ENCODE measurements around the gene COL27A1.

The COL27A1 gene

DNA sequence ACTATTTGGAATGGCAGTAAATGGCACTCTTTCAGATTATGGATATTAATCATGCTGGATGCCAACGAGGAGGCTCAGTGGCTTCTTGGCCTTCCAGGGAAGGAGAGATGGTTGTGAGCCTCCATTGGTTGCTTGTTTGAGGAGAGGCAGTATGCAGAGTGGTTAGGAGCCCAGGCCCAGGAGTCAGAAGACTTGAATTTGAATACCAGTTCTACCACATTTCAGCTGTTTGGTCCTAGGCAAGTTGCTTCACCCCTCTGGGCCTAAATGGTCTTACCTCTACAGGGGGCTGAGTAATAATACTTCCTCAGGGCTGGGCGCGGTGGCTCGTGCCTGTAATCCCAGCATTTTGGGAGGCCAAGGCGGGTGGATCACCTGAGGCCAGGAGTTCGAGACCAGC, 52.5 kb downstream of the COL27A1 start:
- no peak for DNase-seq

DNA sequence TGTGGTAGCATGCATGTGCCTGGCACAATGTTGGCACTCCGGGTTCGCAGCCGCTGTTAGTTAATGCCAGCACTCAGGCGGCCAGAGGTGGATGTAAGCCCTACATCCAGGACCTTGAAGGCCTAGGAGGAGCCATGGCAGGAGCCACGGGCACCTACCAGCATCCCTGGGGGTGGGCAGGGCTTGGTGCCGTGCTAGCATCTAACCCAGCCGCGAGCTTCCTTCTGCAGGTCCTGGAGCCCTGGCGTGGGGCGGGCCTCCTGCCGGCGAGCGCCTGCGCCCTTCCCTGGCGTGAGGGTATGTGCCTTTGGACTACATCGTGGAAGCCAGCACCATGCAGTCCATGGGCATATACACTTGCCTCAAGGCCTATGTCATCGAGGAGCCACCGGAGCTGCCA, 53.8 kb downstream of the COL27A1 start:
- DNase-seq, result no peak

DNA sequence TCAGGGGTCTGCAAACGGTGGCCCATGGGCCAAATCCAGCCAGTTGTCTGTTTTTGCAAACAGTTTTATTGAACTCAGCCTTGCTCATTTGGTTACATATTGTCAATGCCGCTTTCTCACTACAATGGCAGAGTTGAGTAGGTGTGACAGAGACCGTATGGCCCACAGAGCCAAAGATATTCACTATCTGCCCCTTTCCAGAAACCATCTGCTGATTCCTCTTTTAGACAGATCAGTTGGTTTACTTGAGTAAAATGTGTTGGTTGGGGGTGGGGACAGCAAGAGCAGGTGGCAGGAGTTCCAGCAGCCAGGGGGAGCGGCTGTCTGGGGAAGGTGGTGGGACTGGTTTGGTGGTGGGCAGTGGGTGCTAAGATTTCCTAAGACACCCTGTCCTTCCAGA, 54.8 kb downstream of the COL27A1 start:
- no peak for DNase-seq

DNA sequence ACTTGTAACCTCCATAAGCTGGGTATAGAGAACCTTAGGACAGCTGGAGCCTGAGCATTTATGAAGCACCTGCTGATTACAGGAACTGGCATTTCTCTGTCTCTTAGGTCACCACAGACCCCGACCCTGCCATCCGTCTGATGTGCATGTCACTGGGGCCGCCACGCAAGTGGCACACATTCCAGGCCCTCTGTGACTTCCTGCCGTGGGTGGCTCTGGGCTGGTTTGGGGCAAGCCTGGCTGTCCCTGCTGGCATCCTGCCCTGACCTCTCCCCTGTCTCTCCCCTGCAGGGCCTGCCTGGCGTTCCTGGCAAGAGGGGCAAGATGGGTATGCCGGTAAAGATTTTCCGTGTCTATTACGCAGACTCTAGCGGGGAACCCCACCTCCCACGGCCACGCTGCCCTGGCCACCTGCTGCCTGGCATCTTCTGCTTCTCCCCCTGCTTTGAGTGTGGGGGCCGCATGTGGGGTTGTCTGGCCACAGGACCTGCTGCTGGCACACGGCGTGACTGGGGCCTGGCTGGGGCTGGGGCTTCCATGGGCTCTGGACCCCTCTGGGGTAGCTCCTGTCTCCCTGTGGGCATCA, 55.4 kb downstream of the COL27A1 start:
- no peak for DNase-seq

DNA sequence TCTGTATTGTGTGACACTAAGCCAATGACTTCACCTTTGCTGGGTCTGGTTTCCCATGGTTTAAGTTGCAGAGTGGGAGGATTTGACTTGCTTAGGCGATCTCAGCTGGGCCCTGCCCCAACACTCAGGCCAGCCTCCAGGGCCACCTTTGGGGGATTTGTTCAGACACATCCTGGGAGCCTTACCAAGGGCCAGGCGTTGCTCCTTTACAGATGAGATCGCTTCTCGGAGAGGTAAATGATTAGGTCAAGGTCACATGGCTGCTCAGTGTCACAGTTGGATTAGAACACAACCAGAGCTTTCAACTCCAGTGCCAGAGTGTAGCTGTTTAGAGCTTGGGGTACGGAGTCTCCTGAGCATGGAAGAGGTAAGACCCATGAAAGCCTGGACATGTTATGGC, 57.5 kb downstream of the COL27A1 start:
- no peak for DNase-seq

DNA sequence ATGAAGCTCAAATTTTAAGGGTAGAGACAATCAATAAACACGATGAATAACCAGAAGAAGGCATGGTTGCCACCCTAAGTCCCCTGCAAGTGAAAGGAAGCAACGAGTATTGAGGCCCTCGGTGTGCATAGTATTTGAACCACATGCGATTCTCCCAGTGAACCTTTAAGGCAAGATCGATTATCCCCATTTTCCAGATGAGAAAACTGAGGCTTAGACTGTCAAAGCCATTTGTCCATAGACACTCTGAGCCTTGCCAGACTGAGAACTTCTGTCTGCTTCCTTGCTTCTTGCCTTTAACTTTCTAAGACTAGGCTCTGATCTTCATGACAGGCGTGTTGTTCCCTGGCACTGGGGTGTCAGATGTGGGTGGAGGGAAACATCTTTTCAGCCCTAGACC, 58.2 kb downstream of the COL27A1 start:
- DNase-seq, result no peak

DNA sequence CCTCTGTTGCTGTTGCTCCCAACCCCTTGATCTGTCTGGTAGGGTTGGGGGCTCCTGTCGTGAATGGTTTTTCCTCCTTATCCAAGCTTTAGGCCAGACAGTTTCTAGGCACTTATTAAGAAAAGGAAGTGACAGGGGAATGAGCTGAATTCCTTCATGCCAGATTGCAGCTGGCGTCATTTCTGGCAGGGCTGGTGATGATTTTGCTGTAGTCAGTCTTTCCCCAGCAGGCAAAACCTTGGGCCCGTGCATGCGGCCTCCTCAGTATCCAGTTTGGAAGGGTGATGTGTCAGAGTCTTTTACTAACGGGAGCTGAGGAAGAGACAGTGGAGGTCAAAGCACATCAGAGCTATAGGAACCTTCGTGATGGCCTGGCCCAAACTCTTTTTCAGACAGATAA, 58.8 kb downstream of the COL27A1 start:
- DNase-seq, result no peak

DNA sequence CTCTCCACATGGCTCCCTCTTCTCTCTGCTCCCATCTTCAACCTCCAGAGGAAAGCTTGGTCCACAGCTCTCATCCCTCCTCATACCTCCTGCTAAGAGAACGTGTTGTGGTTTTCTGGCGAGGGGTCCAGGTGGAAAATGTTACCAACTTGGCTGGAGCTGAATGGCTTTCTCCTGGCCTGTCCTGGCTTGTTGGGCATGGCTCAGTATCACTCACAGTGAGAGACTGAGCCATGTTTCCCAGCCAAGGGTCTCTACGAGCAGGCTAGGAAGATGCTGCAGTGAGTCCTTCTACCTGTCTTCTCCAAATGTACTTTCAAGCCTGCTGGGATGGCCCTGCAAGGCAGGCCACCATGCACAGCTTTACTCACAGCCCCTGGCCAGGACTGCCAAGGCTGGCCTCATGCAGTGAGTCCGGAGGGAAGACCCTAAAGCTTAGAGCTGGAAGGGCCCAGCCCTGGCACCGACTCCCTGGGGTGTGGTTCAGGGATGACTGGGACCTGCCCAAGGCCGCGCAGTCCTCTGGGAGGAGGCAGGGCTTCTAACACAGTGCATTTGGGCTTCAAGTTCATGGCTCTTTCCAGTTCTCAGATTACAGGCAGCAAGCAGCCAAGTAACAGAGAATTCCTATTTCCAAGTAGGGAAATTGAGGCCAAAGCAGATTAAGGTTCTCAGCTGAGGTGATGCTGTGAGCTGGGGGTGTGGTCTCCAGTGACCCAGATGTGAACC, 59.5 kb downstream of the COL27A1 start:
- DNase-seq, result no peak

DNA sequence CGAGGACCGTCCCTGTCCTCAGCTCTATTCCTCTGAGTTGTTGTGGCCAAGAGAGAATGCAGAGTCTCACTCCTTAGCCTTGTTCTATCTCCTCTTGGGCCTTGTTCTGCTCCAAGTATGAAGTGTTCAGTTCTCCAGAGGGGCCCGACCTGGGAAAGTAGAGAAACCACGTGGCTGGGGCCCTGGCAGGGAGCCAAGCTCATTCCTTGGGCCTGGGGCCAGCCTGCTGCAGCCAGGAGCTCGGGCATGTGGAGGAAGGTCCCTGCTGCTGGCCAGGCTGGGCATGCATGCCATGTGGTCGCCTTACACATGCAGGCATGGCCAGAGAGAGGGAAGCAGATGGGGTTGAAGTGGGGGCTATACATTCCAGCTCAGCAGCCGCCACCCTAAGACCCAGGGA, 60.7 kb downstream of the COL27A1 start:
- no peak for DNase-seq

DNA sequence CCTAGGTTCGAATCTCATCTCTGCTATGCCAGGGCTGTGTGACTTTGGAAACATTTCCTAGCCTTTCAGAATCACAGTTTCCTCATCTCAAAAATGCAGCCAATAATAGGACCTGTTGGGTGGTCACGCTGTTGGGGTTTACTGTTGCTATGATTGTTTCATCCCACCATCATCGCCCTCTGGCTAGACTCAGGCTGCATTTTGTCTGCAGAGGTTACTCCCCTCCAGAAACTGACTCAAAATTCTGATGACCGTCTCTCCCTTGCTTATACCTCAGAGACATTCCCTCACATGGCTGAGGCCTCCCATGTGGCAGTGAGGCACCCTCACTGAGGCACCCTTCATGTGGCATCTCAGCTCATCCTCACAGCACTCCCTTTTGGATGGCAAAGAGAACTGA, 61.6 kb downstream of the COL27A1 start:
- DNase-seq, result no peak

DNA sequence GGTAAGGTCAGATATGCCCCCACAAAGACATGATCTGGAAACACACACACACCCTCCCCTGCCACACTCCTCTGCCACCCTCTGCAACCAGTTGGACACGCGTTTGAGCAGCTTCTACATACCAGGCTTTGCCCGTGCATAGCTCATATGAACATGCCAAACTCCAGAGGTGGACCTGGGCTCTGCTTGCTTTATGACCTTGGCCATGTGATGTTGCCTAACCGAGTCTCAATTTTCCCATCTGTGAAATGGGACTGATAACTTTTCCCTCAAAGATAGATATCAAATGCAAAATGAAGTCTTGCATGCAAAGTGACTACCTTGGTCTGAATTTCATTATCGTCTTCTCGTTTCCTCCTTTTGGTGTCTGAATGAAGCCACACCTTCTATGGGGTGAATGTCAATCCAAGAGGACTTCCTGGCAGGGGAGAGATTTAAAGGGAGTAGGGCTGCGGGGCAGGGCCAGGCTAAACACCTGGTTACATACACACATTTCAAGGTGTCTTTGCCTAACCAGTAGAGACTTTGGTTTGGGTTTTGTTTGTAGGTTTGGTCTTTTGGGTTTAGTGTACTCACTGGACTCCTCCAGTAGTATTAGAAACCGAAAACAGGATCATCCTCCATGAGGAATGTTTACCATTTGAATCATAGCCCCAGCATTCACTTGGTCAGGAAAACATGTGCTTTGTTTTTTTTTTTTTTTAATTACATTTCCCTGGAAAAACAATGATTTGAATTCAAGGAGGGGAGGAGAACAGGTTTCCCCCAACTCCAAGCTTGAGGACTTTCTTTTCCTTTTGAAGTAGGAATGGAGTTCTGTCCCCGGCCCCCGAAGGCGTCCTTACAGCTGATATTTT, 63.2 kb downstream of the COL27A1 start:
- DNase-seq, result no peak

DNA sequence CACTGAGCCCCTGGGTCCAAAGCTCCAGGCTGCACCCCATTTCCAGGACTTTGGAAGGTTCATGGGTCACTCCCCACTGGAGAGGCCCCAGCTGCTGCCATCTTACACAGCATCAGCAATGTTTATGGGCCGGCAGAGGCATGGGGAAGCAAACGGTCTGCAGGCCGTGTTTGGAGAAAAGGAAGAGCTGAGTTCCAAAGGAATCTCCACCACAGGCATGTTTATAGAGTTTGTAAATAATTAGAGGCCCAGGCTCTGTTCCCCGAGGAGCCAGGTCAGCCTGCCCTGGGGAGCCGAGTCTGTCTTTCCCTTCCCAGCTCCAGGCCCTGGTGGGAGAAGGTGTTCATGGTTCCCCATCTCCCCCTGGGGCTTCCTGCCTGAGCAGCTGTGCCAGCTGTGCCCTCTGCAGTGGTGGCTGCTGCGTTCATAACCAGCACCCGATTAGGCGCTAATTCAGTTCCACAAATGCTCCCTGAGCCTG, 64.8 kb downstream of the COL27A1 start:
- no peak for DNase-seq

DNA sequence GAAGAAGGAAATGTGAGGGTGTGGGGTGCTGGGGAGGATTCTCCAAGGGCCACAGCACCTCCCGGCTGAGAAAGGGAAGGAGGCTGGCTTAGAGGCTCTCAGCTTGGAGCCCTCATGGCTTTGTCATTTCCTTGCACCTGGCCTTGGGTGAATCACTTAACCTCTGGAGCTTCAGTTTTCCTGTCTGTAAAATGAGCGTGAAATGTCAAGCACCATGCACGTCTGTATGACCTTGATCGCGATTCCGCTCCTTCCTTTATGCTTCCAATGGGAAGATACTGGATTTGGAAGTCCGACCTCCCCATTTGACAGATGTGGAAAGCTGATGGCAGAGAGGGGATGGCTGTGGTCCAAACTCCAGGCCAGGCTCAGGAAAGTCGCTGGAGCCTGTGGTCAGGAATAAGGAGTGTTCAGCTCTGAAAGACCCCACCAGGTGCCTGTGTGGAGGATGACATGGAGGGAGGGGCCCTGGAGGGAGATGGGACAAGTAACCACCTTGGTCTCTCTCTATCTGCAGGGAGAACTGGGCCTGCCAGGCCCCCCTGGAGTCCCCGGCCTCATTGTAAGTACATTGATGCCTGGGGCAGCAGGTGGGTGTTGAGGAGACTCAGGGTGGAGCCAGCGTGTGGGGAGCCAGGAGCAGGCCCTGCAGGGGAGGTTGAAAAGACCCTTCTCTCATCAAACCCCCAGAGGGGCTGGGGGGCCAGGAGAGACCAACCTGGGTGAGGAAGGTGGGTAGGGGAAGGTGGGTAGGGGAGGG, 66.5 kb downstream of the COL27A1 start:
- DNase-seq, result no peak

DNA sequence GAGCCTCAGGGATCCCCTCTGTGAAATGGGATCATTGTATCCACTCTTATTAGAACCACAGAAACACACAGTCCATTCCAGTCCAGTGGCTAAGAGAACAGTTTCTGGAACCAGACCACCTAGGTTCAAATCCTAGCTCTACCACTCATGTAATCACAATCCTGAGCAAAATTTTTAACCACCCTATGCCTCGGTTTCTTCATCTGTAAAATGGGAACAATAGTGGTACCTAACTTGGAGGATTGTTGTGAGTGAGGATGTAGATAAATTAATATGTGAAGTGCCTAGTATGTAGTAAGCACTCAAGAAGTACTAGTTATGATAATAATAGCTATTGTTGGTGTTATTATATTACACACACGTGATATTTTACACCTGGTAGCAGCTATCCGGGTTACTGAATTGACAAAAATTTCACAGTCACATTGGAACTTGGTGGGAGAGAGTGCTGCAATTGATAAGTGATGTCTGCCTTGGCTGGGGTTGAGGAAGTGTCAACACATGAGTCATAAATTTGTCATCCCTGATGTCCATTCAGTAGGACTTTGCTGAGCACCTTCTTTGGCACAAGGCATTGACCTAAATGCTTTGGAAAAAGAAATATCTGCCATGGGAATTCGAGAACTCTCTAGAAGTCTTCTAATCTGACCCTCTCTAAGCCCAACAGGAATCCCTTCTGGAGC, 68.4 kb downstream of the COL27A1 start:
- DNase-seq, result no peak

DNA sequence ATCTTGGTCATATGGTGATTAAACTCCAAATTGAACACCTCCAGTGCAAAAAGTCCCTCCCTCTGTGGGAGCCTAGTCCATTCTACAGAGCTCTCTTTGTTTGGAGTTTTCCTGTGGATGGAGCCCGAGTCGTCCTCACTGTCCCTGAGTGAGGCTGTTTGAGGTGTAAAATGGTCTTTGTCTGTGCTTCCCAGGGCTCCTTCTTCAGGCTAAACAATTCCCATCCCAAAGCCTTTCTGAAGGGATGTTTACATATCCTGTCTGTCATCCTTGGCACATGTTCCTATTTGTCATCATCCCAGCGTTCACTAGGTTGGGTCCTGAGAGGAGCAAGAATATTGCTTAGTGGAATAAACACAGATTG, 68.9 kb downstream of the COL27A1 start:
- no peak for DNase-seq

DNA sequence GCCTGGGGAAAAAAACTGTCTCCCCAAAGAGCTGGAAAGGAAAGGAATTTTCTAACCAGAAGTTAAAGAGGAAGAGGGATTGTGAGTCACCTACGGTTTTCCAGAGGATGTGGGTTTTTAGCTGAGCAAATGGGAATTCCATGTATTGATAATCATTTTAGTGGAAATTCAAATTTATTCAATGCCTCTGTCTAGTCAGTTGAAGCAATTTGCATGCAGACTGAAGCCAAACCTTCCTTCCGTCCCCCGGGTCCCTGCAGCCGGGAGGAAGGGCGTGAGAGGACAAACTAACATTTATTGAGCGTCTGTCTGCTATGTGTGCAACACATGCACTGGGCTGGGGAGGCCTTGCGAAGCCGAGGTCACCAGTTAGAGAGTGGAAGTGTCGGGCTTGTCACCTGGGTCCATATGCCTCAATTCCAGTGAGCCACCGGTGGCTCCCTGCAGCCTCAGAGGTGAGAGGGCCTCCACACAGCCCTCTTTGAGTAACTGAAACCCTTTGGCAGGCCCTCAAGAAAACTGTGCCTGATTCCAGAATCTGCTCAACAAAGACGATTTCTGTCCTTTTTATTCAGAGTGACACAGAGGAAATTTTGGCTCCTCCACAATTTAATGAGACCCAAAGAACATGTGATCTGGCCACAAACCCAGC, 70.3 kb downstream of the COL27A1 start:
- no peak for DNase-seq

DNA sequence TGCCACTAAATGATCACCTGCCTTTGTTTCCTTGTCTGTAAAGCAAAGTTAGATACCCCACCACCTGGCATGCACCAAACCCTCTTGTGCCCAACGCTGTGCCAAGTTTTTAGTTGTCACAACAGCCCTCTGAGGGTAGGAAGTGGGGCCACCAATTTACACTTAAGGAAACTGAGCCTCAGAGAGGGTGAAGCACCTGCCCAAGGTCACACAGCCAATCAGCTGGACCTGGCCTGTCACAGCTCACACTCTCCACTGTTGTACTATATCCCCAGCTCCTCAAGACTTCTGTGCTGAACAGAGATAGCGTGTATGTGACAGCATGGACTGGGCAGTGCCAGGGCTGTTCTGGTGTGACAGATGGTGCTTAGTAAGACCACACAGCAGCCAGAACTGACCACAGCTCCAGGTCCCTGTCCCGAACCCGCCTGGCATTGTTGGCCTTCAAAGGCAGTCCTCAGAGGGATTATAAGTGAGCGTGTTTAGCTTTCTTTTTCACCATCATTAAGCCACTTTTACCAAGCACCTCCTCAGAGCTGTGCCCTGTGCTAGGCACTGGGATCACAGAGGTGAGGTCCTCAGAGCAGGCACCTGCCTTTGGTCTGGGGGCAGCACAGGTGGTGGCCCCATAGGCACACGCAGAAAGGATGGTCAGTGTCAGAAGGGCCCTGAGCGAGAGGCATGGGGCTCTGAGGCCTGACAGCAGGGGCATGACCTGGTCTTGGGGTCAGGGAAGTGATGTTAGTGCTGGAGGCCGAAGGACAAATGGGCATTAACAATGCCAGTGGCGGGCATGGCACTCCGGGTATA, 71.1 kb downstream of the COL27A1 start:
- DNase-seq, result no peak

DNA sequence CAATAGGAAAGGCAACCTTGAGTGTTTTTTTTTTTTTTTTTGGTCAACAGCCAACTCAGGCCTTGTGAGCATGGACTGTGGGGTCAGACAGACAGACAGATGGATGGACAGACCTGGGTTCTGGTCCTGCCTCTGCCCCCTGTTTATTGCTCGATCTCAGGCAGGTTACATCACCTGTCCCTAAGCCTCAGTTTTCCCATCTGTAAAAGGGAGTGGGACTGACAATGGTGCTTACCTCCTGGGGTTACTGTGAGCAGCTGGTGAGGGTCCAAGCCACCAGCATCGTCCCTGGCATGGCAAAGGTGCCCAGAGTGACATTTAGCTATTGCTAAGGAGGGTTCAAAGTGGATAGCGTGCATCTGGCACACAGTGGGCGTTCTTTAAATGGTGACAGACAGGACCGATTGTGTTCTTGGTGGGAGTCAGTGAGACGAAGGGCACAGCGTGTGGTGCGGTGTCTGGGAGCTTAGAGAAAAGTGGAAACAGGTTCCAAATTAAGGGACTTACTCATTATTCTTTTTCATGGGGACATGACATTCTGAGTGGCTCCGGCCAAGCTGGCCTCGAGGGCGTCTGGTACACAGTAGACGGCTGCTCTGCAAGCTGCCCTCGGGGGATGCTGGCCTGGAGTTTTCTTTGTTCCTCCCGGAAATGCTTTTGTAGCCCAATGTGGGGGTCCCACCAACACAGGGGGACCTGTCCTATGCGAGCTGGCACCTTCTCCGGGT, 72.1 kb downstream of the COL27A1 start:
- no peak for DNase-seq

DNA sequence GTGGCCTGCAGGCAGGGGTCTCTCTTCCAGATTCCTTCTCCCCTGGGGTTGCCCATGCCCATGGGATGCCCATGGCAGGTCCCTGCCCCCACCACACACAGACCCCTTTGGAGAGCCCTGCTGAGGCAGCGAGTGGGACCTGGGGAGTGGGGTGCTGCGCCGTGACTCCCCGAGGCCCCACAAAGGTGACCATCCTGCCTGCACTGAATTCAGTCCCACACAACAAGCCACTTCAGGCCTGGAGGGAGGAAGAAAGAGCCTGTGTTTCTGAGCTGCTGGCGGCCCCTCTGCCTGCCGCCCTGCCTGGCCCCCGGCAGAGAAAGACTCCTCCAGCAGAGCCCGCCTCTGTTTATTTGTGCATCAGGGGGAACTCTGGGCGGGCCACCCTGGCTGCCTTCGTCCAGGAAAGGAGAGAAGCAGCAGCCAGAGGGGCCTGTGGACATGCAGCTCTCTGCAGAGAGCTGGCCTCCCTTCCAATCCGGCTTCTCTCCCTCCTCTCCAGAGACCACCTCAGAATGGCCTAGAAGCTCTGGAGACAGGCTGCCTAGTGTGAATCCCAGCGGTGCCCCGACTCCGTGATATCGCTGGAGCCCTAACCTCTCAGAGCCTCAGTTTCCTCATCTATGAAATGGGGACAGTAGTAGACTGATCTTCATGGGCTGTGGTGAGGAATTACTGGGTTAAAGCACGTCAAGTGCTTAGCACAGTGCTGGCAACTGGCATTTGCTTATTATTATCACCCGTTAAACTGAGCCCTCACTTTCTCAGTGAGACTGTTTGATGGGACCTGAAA, 72.9 kb downstream of the COL27A1 start:
- no peak for DNase-seq

DNA sequence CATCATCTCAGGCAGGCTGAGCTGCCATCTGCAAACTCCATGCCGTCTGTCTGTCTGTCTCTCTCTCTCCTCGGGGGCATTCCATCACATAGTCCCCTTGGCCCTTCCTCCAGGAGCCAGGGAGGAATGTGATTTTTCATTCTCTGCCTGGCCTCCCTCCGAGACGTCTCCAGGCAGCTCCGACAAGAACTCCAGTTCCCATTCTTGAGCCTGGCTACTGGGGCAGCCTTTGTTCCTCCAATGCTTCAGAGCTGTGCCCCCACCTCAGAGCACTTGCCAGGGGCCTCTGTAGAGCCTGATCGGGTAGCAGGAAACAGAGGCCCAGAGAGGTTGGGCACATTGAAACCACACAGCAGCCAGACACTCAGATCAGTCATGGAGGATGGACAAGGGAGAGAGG, 74.0 kb downstream of the COL27A1 start:
- no peak for DNase-seq

Measured in activated naive CD4-positive, alpha-beta T cell (primary cell).